ENCODE data around the gene CLDN24. TPM values are rescaled to one million over a fixed set of nuclear protein-coding genes. Genes with fewer than 3 reads are reported as not detected.

Gene CLDN24
- polyA plus RNA-seq, 1 donor = not detected

GRCh38 chr4:183321079-183321478 lies 1.1 kb downstream of the CLDN24 start:
- DNase-seq (ENCODE audit: low read depth) = no peak

GRCh38 chr4:183320211-183321059 lies 1.8 kb downstream of the CLDN24 start, which contains the start of gene CLDN22:
Gene CLDN22 (minus strand): TSS chr4:183320276. CDS start chr4:183320218, 58 bp downstream.
- DNase-seq (ENCODE audit: low read depth) = no peak

GRCh38 chr4:183318656-183319055 lies 3.6 kb downstream of the CLDN24 start:
- DNase-seq (ENCODE audit: low read depth) = no peak

GRCh38 chr4:183314806-183315205 lies 7.4 kb downstream of the CLDN24 start:
- DNase-seq (ENCODE audit: low read depth) = no peak

GRCh38 chr4:183314336-183314735 lies 7.9 kb downstream of the CLDN24 start:
- DNase-seq (ENCODE audit: low read depth) = no peak

GRCh38 chr4:183312841-183313240 lies 9.4 kb downstream of the CLDN24 start:
- no peak for DNase-seq (ENCODE audit: low read depth)

- DNase-seq (ENCODE audit: low read depth) = no peak
These were observed 15.4 kb downstream of the CLDN24 start for GRCh38 chr4:183306811-183307210.

- DNase-seq (ENCODE audit: low read depth) = no peak
These were observed 17.7 kb downstream of the CLDN24 start for GRCh38 chr4:183304538-183304937.

- DNase-seq (ENCODE audit: low read depth) = no peak
These were observed 18.2 kb downstream of the CLDN24 start for GRCh38 chr4:183304067-183304466.

GRCh38 chr4:183303301-183303700 lies 18.9 kb downstream of the CLDN24 start:
- no peak for DNase-seq (ENCODE audit: low read depth)

- peak; percentile 6 for DNase-seq (ENCODE audit: low read depth)
These were observed 21.6 kb downstream of the CLDN24 start for GRCh38 chr4:183300655-183301054.

- peak; percentile 5 for DNase-seq (ENCODE audit: low read depth)
These were observed 22.2 kb downstream of the CLDN24 start for GRCh38 chr4:183300070-183300469.

GRCh38 chr4:183299464-183299863 lies 22.8 kb downstream of the CLDN24 start:
- no peak for DNase-seq (ENCODE audit: low read depth)

GRCh38 chr4:183297675-183298074 lies 24.6 kb downstream of the CLDN24 start:
- DNase-seq (ENCODE audit: low read depth) = no peak

GRCh38 chr4:183295711-183296110 lies 26.5 kb downstream of the CLDN24 start:
- DNase-seq (ENCODE audit: low read depth) = no peak

GRCh38 chr4:183291070-183291469 lies 31.2 kb downstream of the CLDN24 start:
- DNase-seq (ENCODE audit: low read depth) = no peak

GRCh38 chr4:183289688-183290087 lies 32.5 kb downstream of the CLDN24 start:
- DNase-seq (ENCODE audit: low read depth) = no peak

GRCh38 chr4:183288955-183289354 lies 33.3 kb downstream of the CLDN24 start:
- DNase-seq (ENCODE audit: low read depth) = no peak

- no peak for DNase-seq (ENCODE audit: low read depth)
These were observed 34.5 kb downstream of the CLDN24 start for GRCh38 chr4:183287677-183288076.

GRCh38 chr4:183287309-183287659 lies 34.9 kb downstream of the CLDN24 start:
- no peak for DNase-seq (ENCODE audit: low read depth)

GRCh38 chr4:183286590-183287308 lies 35.5 kb downstream of the CLDN24 start:
- no peak for DNase-seq (ENCODE audit: low read depth)

- no peak for DNase-seq (ENCODE audit: low read depth)
These were observed 36.3 kb downstream of the CLDN24 start for GRCh38 chr4:183285886-183286285.

- no peak for DNase-seq (ENCODE audit: low read depth)
These were observed 37.3 kb downstream of the CLDN24 start for GRCh38 chr4:183284965-183285364.
